Right lobe of liver (tissue), 6 donors: ENCODE results near the gene TTC39C. TPM values are rescaled to one million over a fixed set of nuclear protein-coding genes. Genes with fewer than 3 reads are reported as not detected.

Source experiments
- ATAC-seq, 4 donors: fragments of 200-7000 bp; cut with Tn5 transposase; one replicate each; pipeline ENCODE4 v1.9.1; 2020; ENCODE audit warnings: mild to moderate bottlenecking in 4 of 4, moderate library complexity in 4 of 4
- DNase-seq, 3 donors: peaks; one replicate each; pipeline ENCODE4 v3.0.0-alpha.2; 2020
- H3K27ac ChIP-seq, 3 donors: fragments of 200-600 bp; one replicate each; pipeline ENCODE4 v1.8.0; 2022
- H3K27me3 ChIP-seq, 2 donors: fragments of 200-600 bp; one replicate each; pipeline ENCODE4 v1.8.0; 2022
- H3K36me3 ChIP-seq, 4 donors: fragments of 200-600 bp; sonication (generic) in 1 of 4; one replicate each; pipeline versions ENCODE4 v1.5.1 to v1.8.0; 2017 to 2022; ENCODE audit warnings: control low read depth in 1 of 4
- H3K4me1 ChIP-seq, 4 donors: fragments of 200-600 bp; sonication (generic) in 1 of 4; one replicate each; pipeline versions ENCODE4 v1.5.1 to v1.8.0; 2017 to 2022; ENCODE audit warnings: control low read depth in 1 of 4
- H3K4me3 ChIP-seq, 3 donors: fragments of 200-600 bp; one replicate each; pipeline ENCODE4 v1.8.0; 2022
- H3K9me3 ChIP-seq, 4 donors: fragments of 200-600 bp; sonication (generic) in 1 of 4; one replicate each; pipeline versions ENCODE4 v1.5.1 to v1.8.0; 2017 to 2022; ENCODE audit warnings: control low read depth in 1 of 4
- POLR2A ChIP-seq: fragments of 450-650 bp; IDR thresholded peaks from one replicate; pipeline ENCODE4 v1.6.1; 2017; ENCODE audit warnings: antibody characterized with exemption, mild to moderate bottlenecking
- WGBS: methylation state at CpG from one replicate; pipeline ENCODE4 v1.1.6; 2018; ENCODE audit warnings: low coverage, low lambda C conversion rate; ENCODE audit not compliant: insufficient coverage; ENCODE audit errors: missing lambda C conversion rate; 5-methylcytosine and 5-hydroxymethylcytosine counted together
- intact Hi-C, 2 donors: fragments of 100-400 bp; cut with DNase I; formaldehyde crosslinking; loops; one replicate each; pipeline versions ENCODE4 v1.11.2 to v1.14.1; 2022
- total RNA-seq, 6 experiments: library from RNA; depleted of rRNA in 2 of 6; stranded (reverse); fragments of >200 nt in 2 of 6; fragmentation: NEBNext Ultra II Directional in 3 of 6; extraction: Animal tissue kit (Norgen Biotek cat#: 25700) in 3 of 6; gene quantifications; one replicate each; pipeline versions ENCODE4 v1.1.0 to v1.2.4, GENCODE V29; 2016 to 2023
- TF ChIP-seq, protein P1 (sequence below), 4 donors: fragments of 200-600 bp in 3 of 4; fragments of 450-650 bp in 1 of 4; IDR thresholded peaks; one replicate each; pipeline versions ENCODE4 v1.5.1 to v1.8.0; 2016 to 2022; ENCODE audit warnings: antibody characterized with exemption in 4 of 4, mild to moderate bottlenecking in 2 of 4
- donor health status: DM: no; HTN: yes; CAD: no.
- donor health status: DM: no; HTN: no; CAD: no.
- donor health status: DM: no; HTN: no; CAD: no.
- donor health status: DM: no; HTN: yes; CAD: no.
- donor health status: DM: no; HTN: yes; CAD: no.

TTC39C gene
- total RNA-seq, 6 experiments from 2014 or later: 61.9 to 167 (median 84.4) TPM

DNA sequence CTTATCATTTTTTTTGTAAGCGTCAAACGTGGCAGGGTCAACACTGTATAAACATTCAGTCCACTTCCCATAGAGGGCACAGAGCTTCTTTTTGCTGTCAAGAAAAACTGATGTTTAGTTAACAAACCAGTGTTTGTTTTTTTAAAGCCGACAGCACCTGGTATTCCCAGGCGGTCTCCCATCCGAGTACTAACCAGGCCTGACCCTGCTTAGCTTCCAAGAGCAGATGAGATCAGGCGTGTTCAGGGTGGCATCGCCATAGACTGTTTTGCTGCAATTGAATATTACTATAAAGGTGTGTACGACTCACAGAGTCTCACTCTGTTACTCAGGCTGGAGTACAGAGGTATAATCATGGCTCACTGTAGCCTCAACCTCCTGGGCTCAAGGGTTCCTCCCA lies 155.8 kb downstream of the TTC39C start:
- DNase-seq (no peak), ATAC-seq (no peak)
- Histone ChIP-seq H3K4me1 (no peaks in the 10 kb centered on the region), H3K4me3 (no peak overlapping the region), H3K27me3 (no peaks in the 10 kb centered on the region), H3K9me3 (no peaks in the 10 kb centered on the region), H3K36me3 (peaks cover 0 to 5% (median 0%) of the 10 kb centered on the region in 4 donors), H3K27ac (no peak overlapping the region)
- WGBS: 78% methylated on average over 7 of the region's 8 CpGs
- intact Hi-C loops: no loop called here
- TF ChIP-seq POLR2A: no peak
- TF ChIP-seq, protein P1, sequence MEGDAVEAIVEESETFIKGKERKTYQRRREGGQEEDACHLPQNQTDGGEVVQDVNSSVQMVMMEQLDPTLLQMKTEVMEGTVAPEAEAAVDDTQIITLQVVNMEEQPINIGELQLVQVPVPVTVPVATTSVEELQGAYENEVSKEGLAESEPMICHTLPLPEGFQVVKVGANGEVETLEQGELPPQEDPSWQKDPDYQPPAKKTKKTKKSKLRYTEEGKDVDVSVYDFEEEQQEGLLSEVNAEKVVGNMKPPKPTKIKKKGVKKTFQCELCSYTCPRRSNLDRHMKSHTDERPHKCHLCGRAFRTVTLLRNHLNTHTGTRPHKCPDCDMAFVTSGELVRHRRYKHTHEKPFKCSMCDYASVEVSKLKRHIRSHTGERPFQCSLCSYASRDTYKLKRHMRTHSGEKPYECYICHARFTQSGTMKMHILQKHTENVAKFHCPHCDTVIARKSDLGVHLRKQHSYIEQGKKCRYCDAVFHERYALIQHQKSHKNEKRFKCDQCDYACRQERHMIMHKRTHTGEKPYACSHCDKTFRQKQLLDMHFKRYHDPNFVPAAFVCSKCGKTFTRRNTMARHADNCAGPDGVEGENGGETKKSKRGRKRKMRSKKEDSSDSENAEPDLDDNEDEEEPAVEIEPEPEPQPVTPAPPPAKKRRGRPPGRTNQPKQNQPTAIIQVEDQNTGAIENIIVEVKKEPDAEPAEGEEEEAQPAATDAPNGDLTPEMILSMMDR (IDR thresholded peaks at IDR 0.05): no peak

DNA sequence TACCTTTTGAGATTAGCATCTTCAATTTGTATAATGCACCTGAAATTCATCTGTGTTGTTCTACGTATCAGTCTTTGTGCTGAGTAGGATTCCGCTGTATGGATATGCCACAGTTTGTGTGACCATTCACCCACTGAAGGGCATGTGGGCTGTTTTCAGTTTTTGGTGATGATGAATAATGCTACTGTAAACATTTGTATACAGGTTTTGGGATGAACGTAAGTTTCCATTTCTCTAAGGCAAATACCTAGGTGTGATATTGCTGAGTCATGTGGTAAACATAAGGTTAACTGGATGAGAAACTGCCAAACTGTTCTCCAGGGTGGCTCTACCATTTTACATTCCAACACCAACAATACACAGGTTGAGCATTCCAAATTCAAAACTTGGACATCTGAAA lies 159.4 kb downstream of the TTC39C start:
- no peak for DNase-seq

GRCh38 chr18:24176727-24177416 lies 162.3 kb downstream of the TTC39C start:
- H3K27me3 ChIP-seq: no peaks in the 10 kb centered on the region
- peak overlapping the region in 1 of 3 donors; percentile 19 for H3K27ac ChIP-seq
- intact Hi-C loops: no loop called here
- peaks cover 0 to 15% (median 0%) of the 10 kb centered on the region in 4 donors for H3K4me1 ChIP-seq
- H3K4me3 ChIP-seq: no peak overlapping the region
- H3K9me3 ChIP-seq: no peaks in the 10 kb centered on the region
- 48% methylated on average over 5 of the region's 7 CpGs for WGBS
- H3K36me3 ChIP-seq: no peaks in the 10 kb centered on the region
- peak in 2 of 3 donors; percentile 40 to 69 for DNase-seq
- ATAC-seq: peak; percentile 80 to 90 (median 83)
- TF ChIP-seq, protein P1 (IDR thresholded peaks at IDR 0.05): peak; percentile 47 to 79 (median 64)
- no peak for TF ChIP-seq POLR2A

More for the DNA sequence above, 159.4 kb downstream of the TTC39C start:
- Histone ChIP-seq H3K4me3 (no peak overlapping the region), H3K27me3 (no peaks in the 10 kb centered on the region), H3K9me3 (no peaks in the 10 kb centered on the region), H3K4me1 (peaks cover 0 to 15% (median 0%) of the 10 kb centered on the region in 4 donors), H3K27ac (no peak overlapping the region), H3K36me3 (no peaks in the 10 kb centered on the region)
- WGBS: 75% methylated on average over 3 of the region's 3 CpGs
- no peak for TF ChIP-seq POLR2A
- TF ChIP-seq, protein P1 (IDR thresholded peaks at IDR 0.05): no peak
- intact Hi-C loops: no loop called here
- no peak for ATAC-seq

GRCh38 chr18:24177499-24178133 lies 163.1 kb downstream of the TTC39C start:
- DNase-seq (no peak), ATAC-seq (peak; percentile 49 to 61 (median 52))
- Histone ChIP-seq H3K4me1 (peaks cover 0 to 15% (median 0%) of the 10 kb centered on the region in 4 donors), H3K27ac (peak overlapping the region in 1 of 3 donors; percentile 19), H3K27me3 (no peaks in the 10 kb centered on the region), H3K9me3 (no peaks in the 10 kb centered on the region), H3K4me3 (no peak overlapping the region), H3K36me3 (no peaks in the 10 kb centered on the region)
- TF ChIP-seq, protein P1 (IDR thresholded peaks at IDR 0.05): no peak
- no peak for TF ChIP-seq POLR2A
- intact Hi-C loops: no loop called here
- WGBS: 34% methylated on average over 5 of the region's 5 CpGs
